Keratinocyte (primary cell): ENCODE results near the gene B3GLCT. TPM values are rescaled to one million over a fixed set of nuclear protein-coding genes. Genes with fewer than 3 reads are reported as not detected.

ENCODE experiments used
- DNase-seq: peaks from one replicate; pipeline ENCODE4 v3.0.0-alpha.2; 2011; ENCODE audit warnings: low read depth, missing footprints, low spot score
- FAIRE-seq: peaks from 2 replicates; lab custom pipeline; 2011; peaks lifted over from hg19 to GRCh38; lab: Jason Lieb, UNC
- H2AFZ ChIP-seq: 2 replicates; pipeline ENCODE4 v1.6.0; 2012; ENCODE audit warnings: low read length, control low read depth, inconsistent platforms; ENCODE audit not compliant: control insufficient read depth
- H3K27ac ChIP-seq: 2 replicates; pipeline ENCODE4 v1.5.1; 2011; ENCODE audit warnings: low read length; ENCODE audit not compliant: control insufficient read depth, insufficient read depth
- H3K27me3 ChIP-seq: 3 replicates; pipeline ENCODE4 v1.6.0; 2011; ENCODE audit warnings: low read length; ENCODE audit not compliant: control insufficient read depth, insufficient read depth; ENCODE audit errors: extremely low read depth
- H3K36me3 ChIP-seq, 2 experiments: 2 replicates in 1 of 2; 3 replicates in 1 of 2; pipeline ENCODE4 v1.5.1; 2011; ENCODE audit warnings: low read length in 2 of 2, mild to moderate bottlenecking in 1 of 2; ENCODE audit not compliant: control insufficient read depth in 2 of 2, insufficient read depth in 2 of 2; ENCODE audit errors: extremely low read depth in 1 of 2
- H3K4me1 ChIP-seq: 3 replicates; pipeline ENCODE4 v1.5.1; 2011; ENCODE audit warnings: low read length; ENCODE audit not compliant: control insufficient read depth, insufficient read depth; ENCODE audit errors: extremely low read depth
- H3K4me2 ChIP-seq: 3 replicates; pipeline ENCODE4 v1.6.0; 2011; ENCODE audit warnings: low read depth, low read length; ENCODE audit not compliant: control insufficient read depth, insufficient read depth; ENCODE audit errors: extremely low read depth
- H3K4me3 ChIP-seq, 3 experiments: fragments of 200-600 bp in 1 of 3; sonication (generic) in 1 of 3; 2 replicates in 2 of 3; 3 replicates in 1 of 3; pipeline ENCODE4 v1.5.1; 2011 to 2016; ENCODE audit warnings: low read length in 3 of 3, mild to moderate bottlenecking in 3 of 3, control low read depth in 2 of 3, inconsistent platforms in 1 of 3, low read depth in 1 of 3, mixed read lengths in 1 of 3, mixed run types in 1 of 3, moderate library complexity in 1 of 3; ENCODE audit not compliant: control insufficient read depth in 2 of 3, insufficient read depth in 2 of 3; ENCODE audit errors: extremely low read depth in 1 of 3
- H3K79me2 ChIP-seq: 2 replicates; pipeline ENCODE4 v1.6.0; 2012; ENCODE audit warnings: low read length; ENCODE audit not compliant: control insufficient read depth, insufficient read depth
- H3K9ac ChIP-seq: 3 replicates; pipeline ENCODE4 v1.6.0; 2011; ENCODE audit warnings: low read length; ENCODE audit not compliant: control insufficient read depth, insufficient read depth; ENCODE audit errors: extremely low read depth
- H3K9me1 ChIP-seq: 3 replicates; pipeline ENCODE4 v1.6.0; 2011; ENCODE audit warnings: low read length; ENCODE audit not compliant: control insufficient read depth, insufficient read depth; ENCODE audit errors: extremely low read depth
- H3K9me3 ChIP-seq: 2 replicates; pipeline ENCODE4 v1.5.1; 2012; ENCODE audit warnings: low read depth, low read length; ENCODE audit not compliant: control insufficient read depth
- H4K20me1 ChIP-seq: 3 replicates; pipeline ENCODE4 v1.6.0; 2011; ENCODE audit warnings: low read length; ENCODE audit not compliant: control insufficient read depth, insufficient read depth; ENCODE audit errors: extremely low read depth
- CTCF ChIP-seq, 3 experiments: IDR thresholded peaks in 1 of 3; conservative IDR thresholded peaks in 1 of 3; optimal IDR thresholded peaks in 1 of 3; 2 replicates in 2 of 3; 3 replicates in 1 of 3; pipeline versions ENCODE3 to v1.5.1; 2011; ENCODE audit warnings: low read length in 3 of 3, mild to moderate bottlenecking in 3 of 3, moderate library complexity in 2 of 3, control low read depth in 1 of 3, inconsistent platforms in 1 of 3; ENCODE audit not compliant: insufficient read depth in 2 of 3; ENCODE audit errors: extremely low read depth in 1 of 3
- EZH2 ChIP-seq: IDR thresholded peaks from one replicate; pipeline ENCODE4 v1.6.1; 2012; ENCODE audit warnings: inconsistent platforms, mild to moderate bottlenecking, low read length, moderate library complexity
- dilution Hi-C: fragments of 300-500 bp; cut with MboI; formaldehyde crosslinking; loops from one replicate; pipeline ENCODE4 v1.7.0; 2020; ENCODE audit warnings: low sequenced_read_pairs; ENCODE audit not compliant: extremely low pct_ligation_motif_present
- polyA plus RNA-seq, 5 experiments: library from polyadenylated mRNA; depleted of rRNA in 3 of 5; stranded (reverse) in 3 of 5; stranded (forward) in 1 of 5; unstranded in 1 of 5; fragments of >200 nt; gene quantifications; 1 replicate in 1 of 5; 2 replicates in 3 of 5; 3 replicates in 1 of 5; pipeline versions ENCODE4 v1.2.1 to v1.2.3, GENCODE V29; 2011 to 2012; ENCODE audit warnings: missing spikeins in 2 of 5, low read depth in 1 of 5, low replicate concordance in 1 of 5

B3GLCT gene
- polyA plus RNA-seq, 1 donor (not counting 4 experiments of a cell fraction or from before 2014, with no cell fraction given), result 4.4 TPM

- Histone ChIP-seq H3K9me1 (no peaks in the 10 kb centered on the region), H3K27ac (no peak overlapping the region), H3K9me3 (no peaks in the 10 kb centered on the region), H4K20me1 (no peaks in the 10 kb centered on the region), H3K9ac (no peak overlapping the region), H3K4me1 (no peaks in the 10 kb centered on the region), H3K4me3 (no peak overlapping the region), H3K4me2 (no peak overlapping the region), H3K36me3 (no peaks in the 10 kb centered on the region), H3K79me2 (no peaks in the 10 kb centered on the region), H2AFZ (no peak overlapping the region), H3K27me3 (no peaks in the 10 kb centered on the region)
- dilution Hi-C loops, result no loop called here
- no peak for DNase-seq
- FAIRE-seq, result no peak
- no peak for TF ChIP-seq EZH2
- no peak for TF ChIP-seq CTCF (optimal IDR thresholded peaks at IDR 0.05 in 1 of 3, IDR thresholded peaks at IDR 0.05 in 1 of 3, conservative IDR thresholded peaks at IDR 0.05 in 1 of 3; ENCODE audit: extremely low read depth in 1 of 3, insufficient read depth in 2 of 3, low read length in 3 of 3)
Observed at GRCh38 chr13:31369213-31369612, 169.4 kb downstream of the B3GLCT start.

GRCh38 chr13:31372454-31372853, 172.7 kb downstream of the B3GLCT start:
- DNase-seq, result no peak
- Histone ChIP-seq H4K20me1 (no peaks in the 10 kb centered on the region), H3K4me3 (no peak overlapping the region), H2AFZ (no peak overlapping the region), H3K27me3 (no peaks in the 10 kb centered on the region), H3K9me1 (no peaks in the 10 kb centered on the region), H3K4me1 (no peaks in the 10 kb centered on the region), H3K79me2 (no peaks in the 10 kb centered on the region), H3K4me2 (no peak overlapping the region), H3K9me3 (no peaks in the 10 kb centered on the region), H3K36me3 (no peaks in the 10 kb centered on the region), H3K27ac (no peak overlapping the region), H3K9ac (no peak overlapping the region)
- TF ChIP-seq EZH2 (no peak), CTCF (optimal IDR thresholded peaks at IDR 0.05 in 1 of 3, IDR thresholded peaks at IDR 0.05 in 1 of 3, conservative IDR thresholded peaks at IDR 0.05 in 1 of 3; ENCODE audit: extremely low read depth in 1 of 3, insufficient read depth in 2 of 3, low read length in 3 of 3) (no peak)
- FAIRE-seq, result no peak
- dilution Hi-C loops, result no loop called here
